HepG2 (cell line): ENCODE measurements around the gene CLN6. TPM values are rescaled to one million over a fixed set of nuclear protein-coding genes. Genes with fewer than 3 reads are reported as not detected.
A peak's percentile ranks its signal among the peaks of the same experiment; 100 is the strongest.

Source experiments
- ESRRA ChIP-seq: sonication (generic); formaldehyde crosslinking; IDR thresholded peaks from 2 replicates; pipeline ENCODE4 v1.5.1; 2020; ENCODE audit warnings: mild to moderate bottlenecking, low read depth, missing genetic modification reagents
- ETV6 ChIP-seq: sonication (generic); formaldehyde crosslinking; conservative IDR thresholded peaks from 2 replicates; pipeline ENCODE4 v1.4.0; 2020; ENCODE audit warnings: missing genetic modification reagents
- MTA3 ChIP-seq: sonication (generic); formaldehyde crosslinking; IDR thresholded peaks from 2 replicates; pipeline ENCODE4 v1.4.0; 2020; ENCODE audit warnings: missing genetic modification reagents
- REXO4 ChIP-seq: sonication (generic); formaldehyde crosslinking; IDR thresholded peaks from 2 replicates; pipeline ENCODE4 v1.8.0; 2022; ENCODE audit warnings: missing genetic modification reagents, mild to moderate bottlenecking, borderline replicate concordance
- SP1 ChIP-seq, 2 experiments: fragments of 450-650 bp in 1 of 2; sonication (generic) in 1 of 2; formaldehyde crosslinking in 1 of 2; IDR thresholded peaks; 2 replicates each; pipeline versions ENCODE4 v1.4.0 to v1.6.1; 2016 to 2020; ENCODE audit warnings: missing genetic modification reagents in 1 of 2
- STAG1 ChIP-seq: sonication (generic); formaldehyde crosslinking; IDR thresholded peaks from 2 replicates; pipeline ENCODE4 v1.4.0; 2020; ENCODE audit warnings: missing genetic modification reagents
- TEAD2 ChIP-seq: sonication (generic); formaldehyde crosslinking; IDR thresholded peaks from 2 replicates; pipeline ENCODE4 v1.9.0; 2021; ENCODE audit warnings: missing genetic modification reagents
- XBP1 ChIP-seq: sonication (generic); formaldehyde crosslinking; IDR thresholded peaks from 2 replicates; pipeline ENCODE4 v1.5.0; 2020; ENCODE audit warnings: missing genetic modification reagents
- ZNF235 ChIP-seq: sonication (generic); formaldehyde crosslinking; IDR thresholded peaks from 2 replicates; pipeline ENCODE4 v1.8.1; 2023; ENCODE audit warnings: mild to moderate bottlenecking, missing genetic modification reagents, borderline replicate concordance
- ZNF292 ChIP-seq: sonication (generic); formaldehyde crosslinking; IDR thresholded peaks from 2 replicates; pipeline ENCODE4 v1.8.1; 2022; ENCODE audit warnings: mild to moderate bottlenecking, low read depth, missing genetic modification reagents, borderline replicate concordance
- ZNF329 ChIP-seq: sonication (generic); formaldehyde crosslinking; IDR thresholded peaks from 2 replicates; pipeline ENCODE4 v1.9.0; 2021; ENCODE audit warnings: low read depth, mild to moderate bottlenecking, missing genetic modification reagents
- ZNF564 ChIP-seq: sonication (generic); formaldehyde crosslinking; IDR thresholded peaks from 2 replicates; pipeline ENCODE4 v1.8.1; 2023; ENCODE audit warnings: mild to moderate bottlenecking, missing genetic modification reagents
- ZNF652 ChIP-seq: IDR thresholded peaks from 2 replicates; pipeline ENCODE4 v1.6.1; 2016; ENCODE audit warnings: low read depth, borderline replicate concordance
- ZNF724P ChIP-seq: sonication (generic); formaldehyde crosslinking; IDR thresholded peaks from 2 replicates; pipeline ENCODE4 v1.8.0; 2022; ENCODE audit warnings: missing genetic modification reagents, borderline replicate concordance
- polyA plus RNA-seq, 8 experiments: library from polyadenylated mRNA; depleted of rRNA in 3 of 8; stranded (reverse) in 7 of 8; unstranded in 1 of 8; fragments of >200 nt; fragmentation: Illumina TruSeq in 4 of 8; extraction: Trizol in 4 of 8; gene quantifications; 2 replicates each; pipeline versions ENCODE4 v1.2.1 to v1.2.3, GENCODE V29; 2011 to 2016; ENCODE audit warnings: low read depth in 4 of 8, missing spikeins in 1 of 8, mixed read lengths in 1 of 8; ENCODE audit not compliant: insufficient read depth in 1 of 8
- total RNA-seq, 5 experiments: library from RNA; depleted of rRNA; stranded (reverse); fragments of >200 nt; fragmentation: Illumina TruSeq; extraction: Trizol; gene quantifications; 2 replicates each; pipeline ENCODE4 v1.2.3, GENCODE V29; 2016; ENCODE audit warnings: low read depth in 1 of 5
- TF ChIP-seq, protein P1 (sequence below): sonication (generic); formaldehyde crosslinking; IDR thresholded peaks from 2 replicates; pipeline ENCODE4 v1.8.1; 2022; ENCODE audit warnings: mild to moderate bottlenecking, missing genetic modification reagents
- TF ChIP-seq, protein P2 (sequence below): sonication (generic); formaldehyde crosslinking; IDR thresholded peaks from 2 replicates; pipeline ENCODE4 v1.4.0; 2020; ENCODE audit warnings: missing genetic modification reagents
- TF ChIP-seq, protein P3 (sequence below): sonication (generic); formaldehyde crosslinking; IDR thresholded peaks from 2 replicates; pipeline ENCODE4; 2020; ENCODE audit warnings: missing genetic modification reagents, mild to moderate bottlenecking, borderline replicate concordance
- TF ChIP-seq, protein P4 (sequence below): sonication (generic); formaldehyde crosslinking; IDR thresholded peaks from 2 replicates; pipeline ENCODE4 v1.5.1; 2020; ENCODE audit warnings: mild to moderate bottlenecking, missing genetic modification reagents, borderline replicate concordance

The CLN6 gene
- total and polyA plus RNA-seq, 2 of the 13 experiments (the other 11 are each of a cell fraction or from before 2014, with no cell fraction given) = 24.9 to 27.1 TPM

DNA sequence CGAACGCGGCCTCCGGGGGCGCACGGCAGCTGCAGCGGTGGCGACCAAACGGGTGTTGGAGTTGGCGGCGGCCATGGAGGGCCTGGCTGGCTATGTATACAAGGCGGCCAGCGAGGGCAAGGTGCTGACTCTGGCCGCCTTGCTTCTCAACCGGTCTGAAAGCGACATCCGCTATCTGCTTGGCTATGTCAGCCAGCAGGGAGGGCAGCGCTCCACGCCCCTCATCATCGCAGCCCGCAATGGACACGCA lies 48.7 kb upstream of the CLN6 start (continued):
- no peak for TF ChIP-seq ETV6 (CRISPR knock-in tag)
- TF ChIP-seq STAG1 (CRISPR knock-in tag) = peak; percentile 39
- TF ChIP-seq ZNF329 = no peak
- peak; percentile 77; the same call in 1 of the 2 replicates for TF ChIP-seq TEAD2 (CRISPR knock-in tag)
- no peak for TF ChIP-seq MTA3 (CRISPR knock-in tag)
- TF ChIP-seq, protein P1, sequence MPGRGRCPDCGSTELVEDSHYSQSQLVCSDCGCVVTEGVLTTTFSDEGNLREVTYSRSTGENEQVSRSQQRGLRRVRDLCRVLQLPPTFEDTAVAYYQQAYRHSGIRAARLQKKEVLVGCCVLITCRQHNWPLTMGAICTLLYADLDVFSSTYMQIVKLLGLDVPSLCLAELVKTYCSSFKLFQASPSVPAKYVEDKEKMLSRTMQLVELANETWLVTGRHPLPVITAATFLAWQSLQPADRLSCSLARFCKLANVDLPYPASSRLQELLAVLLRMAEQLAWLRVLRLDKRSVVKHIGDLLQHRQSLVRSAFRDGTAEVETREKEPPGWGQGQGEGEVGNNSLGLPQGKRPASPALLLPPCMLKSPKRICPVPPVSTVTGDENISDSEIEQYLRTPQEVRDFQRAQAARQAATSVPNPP (CRISPR knock-in tag) = no peak
- peak; percentile 30; the same call in 1 of the 2 replicates for TF ChIP-seq ZNF235 (CRISPR knock-in tag)
- no peak for TF ChIP-seq ZNF292 (CRISPR knock-in tag)
- no peak for TF ChIP-seq ZNF724P (CRISPR knock-in tag)
- TF ChIP-seq REXO4 (CRISPR knock-in tag) = no peak
- TF ChIP-seq, protein P2, sequence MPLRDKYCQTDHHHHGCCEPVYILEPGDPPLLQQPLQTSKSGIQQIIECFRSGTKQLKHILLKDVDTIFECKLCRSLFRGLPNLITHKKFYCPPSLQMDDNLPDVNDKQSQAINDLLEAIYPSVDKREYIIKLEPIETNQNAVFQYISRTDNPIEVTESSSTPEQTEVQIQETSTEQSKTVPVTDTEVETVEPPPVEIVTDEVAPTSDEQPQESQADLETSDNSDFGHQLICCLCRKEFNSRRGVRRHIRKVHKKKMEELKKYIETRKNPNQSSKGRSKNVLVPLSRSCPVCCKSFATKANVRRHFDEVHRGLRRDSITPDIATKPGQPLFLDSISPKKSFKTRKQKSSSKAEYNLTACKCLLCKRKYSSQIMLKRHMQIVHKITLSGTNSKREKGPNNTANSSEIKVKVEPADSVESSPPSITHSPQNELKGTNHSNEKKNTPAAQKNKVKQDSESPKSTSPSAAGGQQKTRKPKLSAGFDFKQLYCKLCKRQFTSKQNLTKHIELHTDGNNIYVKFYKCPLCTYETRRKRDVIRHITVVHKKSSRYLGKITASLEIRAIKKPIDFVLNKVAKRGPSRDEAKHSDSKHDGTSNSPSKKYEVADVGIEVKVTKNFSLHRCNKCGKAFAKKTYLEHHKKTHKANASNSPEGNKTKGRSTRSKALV (CRISPR knock-in tag) = peak; percentile 59; the same call in 1 of the 2 replicates
- no peak for TF ChIP-seq ZNF564 (CRISPR knock-in tag)
- TF ChIP-seq, protein P3, sequence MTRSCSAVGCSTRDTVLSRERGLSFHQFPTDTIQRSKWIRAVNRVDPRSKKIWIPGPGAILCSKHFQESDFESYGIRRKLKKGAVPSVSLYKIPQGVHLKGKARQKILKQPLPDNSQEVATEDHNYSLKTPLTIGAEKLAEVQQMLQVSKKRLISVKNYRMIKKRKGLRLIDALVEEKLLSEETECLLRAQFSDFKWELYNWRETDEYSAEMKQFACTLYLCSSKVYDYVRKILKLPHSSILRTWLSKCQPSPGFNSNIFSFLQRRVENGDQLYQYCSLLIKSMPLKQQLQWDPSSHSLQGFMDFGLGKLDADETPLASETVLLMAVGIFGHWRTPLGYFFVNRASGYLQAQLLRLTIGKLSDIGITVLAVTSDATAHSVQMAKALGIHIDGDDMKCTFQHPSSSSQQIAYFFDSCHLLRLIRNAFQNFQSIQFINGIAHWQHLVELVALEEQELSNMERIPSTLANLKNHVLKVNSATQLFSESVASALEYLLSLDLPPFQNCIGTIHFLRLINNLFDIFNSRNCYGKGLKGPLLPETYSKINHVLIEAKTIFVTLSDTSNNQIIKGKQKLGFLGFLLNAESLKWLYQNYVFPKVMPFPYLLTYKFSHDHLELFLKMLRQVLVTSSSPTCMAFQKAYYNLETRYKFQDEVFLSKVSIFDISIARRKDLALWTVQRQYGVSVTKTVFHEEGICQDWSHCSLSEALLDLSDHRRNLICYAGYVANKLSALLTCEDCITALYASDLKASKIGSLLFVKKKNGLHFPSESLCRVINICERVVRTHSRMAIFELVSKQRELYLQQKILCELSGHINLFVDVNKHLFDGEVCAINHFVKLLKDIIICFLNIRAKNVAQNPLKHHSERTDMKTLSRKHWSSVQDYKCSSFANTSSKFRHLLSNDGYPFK (CRISPR knock-in tag) = no peak
- TF ChIP-seq, protein P4, sequence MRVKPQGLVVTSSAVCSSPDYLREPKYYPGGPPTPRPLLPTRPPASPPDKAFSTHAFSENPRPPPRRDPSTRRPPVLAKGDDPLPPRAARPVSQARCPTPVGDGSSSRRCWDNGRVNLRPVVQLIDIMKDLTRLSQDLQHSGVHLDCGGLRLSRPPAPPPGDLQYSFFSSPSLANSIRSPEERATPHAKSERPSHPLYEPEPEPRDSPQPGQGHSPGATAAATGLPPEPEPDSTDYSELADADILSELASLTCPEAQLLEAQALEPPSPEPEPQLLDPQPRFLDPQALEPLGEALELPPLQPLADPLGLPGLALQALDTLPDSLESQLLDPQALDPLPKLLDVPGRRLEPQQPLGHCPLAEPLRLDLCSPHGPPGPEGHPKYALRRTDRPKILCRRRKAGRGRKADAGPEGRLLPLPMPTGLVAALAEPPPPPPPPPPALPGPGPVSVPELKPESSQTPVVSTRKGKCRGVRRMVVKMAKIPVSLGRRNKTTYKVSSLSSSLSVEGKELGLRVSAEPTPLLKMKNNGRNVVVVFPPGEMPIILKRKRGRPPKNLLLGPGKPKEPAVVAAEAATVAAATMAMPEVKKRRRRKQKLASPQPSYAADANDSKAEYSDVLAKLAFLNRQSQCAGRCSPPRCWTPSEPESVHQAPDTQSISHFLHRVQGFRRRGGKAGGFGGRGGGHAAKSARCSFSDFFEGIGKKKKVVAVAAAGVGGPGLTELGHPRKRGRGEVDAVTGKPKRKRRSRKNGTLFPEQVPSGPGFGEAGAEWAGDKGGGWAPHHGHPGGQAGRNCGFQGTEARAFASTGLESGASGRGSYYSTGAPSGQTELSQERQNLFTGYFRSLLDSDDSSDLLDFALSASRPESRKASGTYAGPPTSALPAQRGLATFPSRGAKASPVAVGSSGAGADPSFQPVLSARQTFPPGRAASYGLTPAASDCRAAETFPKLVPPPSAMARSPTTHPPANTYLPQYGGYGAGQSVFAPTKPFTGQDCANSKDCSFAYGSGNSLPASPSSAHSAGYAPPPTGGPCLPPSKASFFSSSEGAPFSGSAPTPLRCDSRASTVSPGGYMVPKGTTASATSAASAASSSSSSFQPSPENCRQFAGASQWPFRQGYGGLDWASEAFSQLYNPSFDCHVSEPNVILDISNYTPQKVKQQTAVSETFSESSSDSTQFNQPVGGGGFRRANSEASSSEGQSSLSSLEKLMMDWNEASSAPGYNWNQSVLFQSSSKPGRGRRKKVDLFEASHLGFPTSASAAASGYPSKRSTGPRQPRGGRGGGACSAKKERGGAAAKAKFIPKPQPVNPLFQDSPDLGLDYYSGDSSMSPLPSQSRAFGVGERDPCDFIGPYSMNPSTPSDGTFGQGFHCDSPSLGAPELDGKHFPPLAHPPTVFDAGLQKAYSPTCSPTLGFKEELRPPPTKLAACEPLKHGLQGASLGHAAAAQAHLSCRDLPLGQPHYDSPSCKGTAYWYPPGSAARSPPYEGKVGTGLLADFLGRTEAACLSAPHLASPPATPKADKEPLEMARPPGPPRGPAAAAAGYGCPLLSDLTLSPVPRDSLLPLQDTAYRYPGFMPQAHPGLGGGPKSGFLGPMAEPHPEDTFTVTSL (CRISPR knock-in tag) = no peak
- 0 out of 2 replicates have a peak, but pooled peaks have one; percentile 27 for TF ChIP-seq XBP1 (CRISPR knock-in tag)
- TF ChIP-seq ESRRA (CRISPR knock-in tag) = 0 out of 2 replicates have a peak, but pooled peaks have one; percentile 9
- TF ChIP-seq SP1 (IDR thresholded peaks at IDR 0.05) = no peak
- TF ChIP-seq SP1 (CRISPR knock-in tag; IDR thresholded peaks at IDR 0.05) = 0 out of 2 replicates have a peak, but pooled peaks have one; percentile 22
- TF ChIP-seq ZNF652 (CRISPR knock-in tag) = no peak
